Activated B cell treated with CpG ODN at 0.5 μM for 24 hours (primary cell): ENCODE data around the gene MET. TPM values are rescaled to one million over a fixed set of nuclear protein-coding genes. Genes with fewer than 3 reads are reported as not detected.

Experiments used
- ATAC-seq: fragments of 200-7000 bp; cut with Tn5 transposase; one replicate; pipeline ENCODE4 v1.10.0; 2021; ENCODE audit warnings: low read depth, mild to moderate bottlenecking, moderate library complexity
- CTCF ChIA-PET: fragments of 350-600 bp; sonication (Branson Sonifier 250); formaldehyde crosslinking; loops from one replicate; lab custom pipeline; 2021; ENCODE audit warnings: antibody characterized with exemption; lab: Charles Lee
- POLR2A ChIA-PET: fragments of 350-600 bp; sonication (Branson Sonifier 250); formaldehyde crosslinking; loops from one replicate; lab custom pipeline; 2021; ENCODE audit warnings: antibody characterized with exemption; lab: Charles Lee
- DNase-seq: peaks from one replicate; pipeline ENCODE4 v3.0.0; 2022
- H3K27ac Mint-ChIP-seq: one replicate; pipeline ENCODE4 v1.8.0; 2020; ENCODE audit warnings: mixed read lengths
- H3K27me3 Mint-ChIP-seq: one replicate; pipeline ENCODE4 v1.8.0; 2021; ENCODE audit warnings: mixed read lengths
- H3K36me3 Mint-ChIP-seq: one replicate; pipeline ENCODE4 v1.8.0; 2021; ENCODE audit warnings: low read depth, mixed read lengths
- H3K4me1 Mint-ChIP-seq: one replicate; pipeline ENCODE4 v1.8.0; 2021; ENCODE audit warnings: mixed read lengths
- H3K4me3 Mint-ChIP-seq: one replicate; pipeline ENCODE4 v1.8.0; 2020; ENCODE audit warnings: mild to moderate bottlenecking, mixed read lengths
- H3K9me3 Mint-ChIP-seq: one replicate; pipeline ENCODE4 v1.8.0; 2020; ENCODE audit warnings: mixed read lengths
- CTCF ChIP-seq: fragments of 200-600 bp; IDR thresholded peaks from one replicate; pipeline ENCODE4 v1.8.0; 2022; ENCODE audit warnings: antibody characterized with exemption, mild to moderate bottlenecking
- intact Hi-C: fragments of 100-400 bp; cut with micrococcal nuclease; formaldehyde crosslinking; loops from one replicate; pipeline ENCODE4 v1.15.1; 2024
- total RNA-seq: library from RNA; stranded (reverse); gene quantifications from 2 replicates; pipeline ENCODE4 v1.2.3, GENCODE V29; 2022

Gene MET
- total RNA-seq, 1 donor from 2014 or later, result 1.1 TPM

DNA sequence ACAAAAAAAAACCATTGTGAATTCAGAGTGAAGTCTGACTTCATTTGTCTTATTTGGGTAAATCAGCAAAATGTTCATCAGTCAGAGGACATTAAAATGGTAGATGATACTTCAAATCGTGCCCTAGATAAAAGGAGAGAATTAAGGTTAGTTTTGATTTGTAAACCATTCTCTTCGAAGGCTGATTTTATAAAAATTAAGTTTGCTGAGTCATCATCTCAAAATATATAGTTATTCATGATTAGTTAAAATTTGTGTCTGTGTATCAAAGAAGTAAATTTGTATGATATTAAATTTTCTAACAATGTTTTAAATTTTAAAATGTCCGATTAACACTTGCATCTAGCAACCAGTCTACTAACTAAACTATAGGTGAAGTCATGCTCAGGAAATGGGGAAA, 35.3 kb downstream of the MET start:
- CTCF ChIA-PET, result no interaction called here
- Mint-ChIP-seq H3K27ac (no peak overlapping the region), H3K9me3 (no peaks in the 10 kb centered on the region), H3K27me3 (peaks cover 27% of the 10 kb centered on the region), H3K4me3 (no peak overlapping the region), H3K36me3 (no peaks in the 10 kb centered on the region), H3K4me1 (no peaks in the 10 kb centered on the region)
- ATAC-seq, result no peak
- POLR2A ChIA-PET, result no interaction called here
- intact Hi-C loops, result no loop called here
- no peak for TF ChIP-seq CTCF
- DNase-seq, result no peak

DNA sequence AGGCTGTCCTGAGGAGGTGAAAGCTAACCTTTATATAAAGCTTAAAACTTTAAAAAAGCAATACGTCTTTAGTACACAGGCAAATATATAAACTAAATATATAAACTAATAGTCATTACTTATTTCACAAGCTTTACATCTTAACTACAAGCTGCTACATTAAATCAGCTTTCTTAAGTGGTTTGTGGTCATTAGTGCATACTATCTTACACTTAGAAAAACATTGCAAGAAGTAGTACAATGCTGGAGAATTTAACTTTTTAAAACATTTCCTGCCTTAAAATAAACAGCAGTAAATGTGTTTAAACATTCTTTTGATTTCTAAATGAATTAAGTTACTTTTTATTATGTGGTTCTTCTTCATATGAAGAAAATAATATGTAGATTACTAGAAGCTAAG, 36.3 kb downstream of the MET start:
- peaks cover 22% of the 10 kb centered on the region for H3K27me3 Mint-ChIP-seq
- H3K4me1 Mint-ChIP-seq, result no peaks in the 10 kb centered on the region
- H3K4me3 Mint-ChIP-seq, result no peak overlapping the region
- POLR2A ChIA-PET, result no interaction called here
- intact Hi-C loops, result no loop called here
- H3K9me3 Mint-ChIP-seq, result no peaks in the 10 kb centered on the region
- H3K27ac Mint-ChIP-seq, result no peak overlapping the region
- TF ChIP-seq CTCF, result no peak
- no peaks in the 10 kb centered on the region for H3K36me3 Mint-ChIP-seq
- ATAC-seq (no peak), DNase-seq (no peak)
- CTCF ChIA-PET, result no interaction called here

DNA sequence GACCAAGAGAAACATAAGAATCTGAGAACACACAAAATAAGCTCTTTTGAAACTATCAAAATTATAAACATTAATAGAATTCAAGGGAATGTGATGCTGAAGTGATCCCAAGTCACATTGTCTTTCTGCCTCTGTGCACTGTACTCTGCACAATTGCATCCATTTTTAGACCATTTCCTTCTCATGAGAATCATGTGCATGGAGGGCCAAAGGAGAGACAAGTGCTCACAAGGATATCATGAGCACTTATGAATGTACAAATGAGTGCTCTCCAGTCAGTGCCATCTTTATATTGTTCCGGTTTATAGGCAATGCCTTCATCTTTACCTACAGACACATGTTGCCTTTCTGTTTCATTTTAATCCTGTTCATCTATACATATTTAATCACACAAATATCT, 36.9 kb downstream of the MET start:
- H3K36me3 Mint-ChIP-seq, result no peaks in the 10 kb centered on the region
- intact Hi-C loops, result no loop called here
- H3K4me3 Mint-ChIP-seq, result no peak overlapping the region
- TF ChIP-seq CTCF, result no peak
- H3K27me3 Mint-ChIP-seq, result peaks cover 22% of the 10 kb centered on the region
- ATAC-seq (no peak), DNase-seq (no peak)
- CTCF ChIA-PET, result no interaction called here
- H3K27ac Mint-ChIP-seq, result no peak overlapping the region
- H3K9me3 Mint-ChIP-seq, result no peaks in the 10 kb centered on the region
- H3K4me1 Mint-ChIP-seq, result no peaks in the 10 kb centered on the region
- POLR2A ChIA-PET, result no interaction called here

DNA sequence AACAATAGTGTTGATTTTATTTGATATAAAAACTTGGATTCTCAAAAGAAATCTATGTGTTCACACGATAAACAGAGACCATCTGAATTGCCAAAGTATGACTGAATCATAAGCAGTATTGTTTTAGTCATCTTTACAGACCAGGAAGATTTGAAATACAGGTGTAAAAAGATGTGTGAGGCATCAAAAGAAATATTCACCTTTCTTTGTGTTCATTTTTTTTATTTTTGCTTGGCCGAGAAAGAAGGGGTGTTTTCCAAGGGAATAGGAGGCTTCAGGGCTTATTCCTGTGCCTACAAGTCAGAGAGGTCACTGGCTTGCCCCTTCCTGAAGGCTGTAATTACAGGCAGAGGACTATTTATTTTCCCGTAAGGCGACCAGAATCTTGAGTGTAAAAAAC, 37.3 kb downstream of the MET start:
- no peak overlapping the region for H3K27ac Mint-ChIP-seq
- DNase-seq, result no peak
- H3K9me3 Mint-ChIP-seq, result no peaks in the 10 kb centered on the region
- H3K27me3 Mint-ChIP-seq, result peaks cover 20% of the 10 kb centered on the region
- TF ChIP-seq CTCF, result no peak
- intact Hi-C loops, result no loop called here
- H3K4me3 Mint-ChIP-seq, result no peak overlapping the region
- ChIA-PET CTCF (no interaction called here), POLR2A (no interaction called here)
- ATAC-seq, result no peak
- no peaks in the 10 kb centered on the region for H3K36me3 Mint-ChIP-seq
- no peaks in the 10 kb centered on the region for H3K4me1 Mint-ChIP-seq

- no peak for DNase-seq
- POLR2A ChIA-PET, result no interaction called here
Measured at GRCh38 chr7:116710764-116711452, 38.9 kb downstream of the MET start.

More at GRCh38 chr7:116710764-116711452, 38.9 kb downstream of the MET start:
- Mint-ChIP-seq H3K36me3 (no peaks in the 10 kb centered on the region), H3K4me3 (no peak overlapping the region), H3K9me3 (no peaks in the 10 kb centered on the region), H3K4me1 (no peaks in the 10 kb centered on the region), H3K27ac (no peak overlapping the region), H3K27me3 (peaks cover 24% of the 10 kb centered on the region)
- intact Hi-C loops, result no loop called here
- no peak for TF ChIP-seq CTCF
- CTCF ChIA-PET, result no interaction called here
- ATAC-seq, result no peak
